HepG2 (cell line): ENCODE results near the gene C10orf143. TPM values are rescaled to one million over a fixed set of nuclear protein-coding genes. Genes with fewer than 3 reads are reported as not detected.

ENCODE experiments used
- ATAC-seq: fragments of 200-7000 bp; cut with Tn5 transposase; 3 replicates; pipeline ENCODE4 v1.9.1; 2020; ENCODE audit warnings: mild to moderate bottlenecking, moderate library complexity
- BruUV-seq: library from RNA; stranded (reverse); fragments of 400-500 nt; replicated peaks from 2 replicates; lab custom pipeline; 2021; lab: Mats Ljungman, UMichigan
- CTCF ChIA-PET: fragments of 300-600 bp; formaldehyde crosslinking; extraction: SDS; loops from one replicate; lab custom pipeline; 2021; ENCODE audit warnings: low total read pairs, inconsistent platforms, low intra/inter-chr PET ratio; lab: Yijun Ruan, JAX
- POLR2A ChIA-PET: fragments of 350-600 bp; sonication (Branson Sonifier 250); formaldehyde crosslinking; loops from one replicate; lab custom pipeline; 2020; ENCODE audit warnings: antibody characterized with exemption, inconsistent platforms; lab: Yijun Ruan, JAX
- DNase-seq: peaks from one replicate; pipeline ENCODE4 v3.0.0-alpha.2; 2015; ENCODE audit warnings: low spot score
- FAIRE-seq: peaks from 3 replicates; lab custom pipeline; 2011; peaks lifted over from hg19 to GRCh38; lab: Jason Lieb, UNC
- H2AFZ ChIP-seq: one replicate; pipeline ENCODE4 v1.6.1; 2011; ENCODE audit warnings: low read length, inconsistent platforms
- H3K27ac ChIP-seq: fragments of 300-600 bp; 3 replicates; pipeline ENCODE4 v1.8.0; 2011; ENCODE audit warnings: mixed run types, mild to moderate bottlenecking, mixed read lengths, low read length, inconsistent platforms; ENCODE audit not compliant: insufficient read depth; ENCODE audit errors: extremely low read length
- H3K27me3 ChIP-seq, 2 experiments: fragments of 200-600 bp in 1 of 2; 2 replicates in 1 of 2; 3 replicates in 1 of 2; pipeline versions ENCODE4 v1.6.0 to v1.8.0; 2011; ENCODE audit warnings: low read length in 2 of 2, mild to moderate bottlenecking in 2 of 2, moderate library complexity in 2 of 2, inconsistent platforms in 1 of 2; ENCODE audit not compliant: insufficient read depth in 2 of 2, control insufficient read depth in 1 of 2
- H3K36me3 ChIP-seq, 2 experiments: fragments of 200-600 bp in 1 of 2; replicated peaks in 1 of 2; 2 replicates in 1 of 2; 3 replicates in 1 of 2; pipeline versions ENCODE4 v1.5.1 to v1.8.0; 2011; ENCODE audit warnings: low read length in 2 of 2, inconsistent platforms in 1 of 2; ENCODE audit not compliant: insufficient read depth in 2 of 2, control insufficient read depth in 1 of 2
- H3K4me1 ChIP-seq: 2 replicates; pipeline ENCODE4 v1.5.1; 2012; ENCODE audit warnings: low read length, inconsistent platforms; ENCODE audit not compliant: insufficient read depth
- H3K4me2 ChIP-seq: 2 replicates; pipeline ENCODE4 v1.6.0; 2011; ENCODE audit warnings: low read depth, low read length, inconsistent platforms
- H3K4me3 ChIP-seq, 3 experiments: fragments of 200-600 bp in 1 of 3; sonication (generic), shearing (Covaris generic) in 1 of 3; replicated peaks in 1 of 3; 2 replicates each; pipeline ENCODE4 v1.5.1; 2011 to 2016; ENCODE audit warnings: low read length in 3 of 3, inconsistent platforms in 2 of 3, low read depth in 2 of 3, mild to moderate bottlenecking in 2 of 3, control low read depth in 1 of 3, mixed read lengths in 1 of 3; ENCODE audit not compliant: insufficient read depth in 1 of 3
- H3K79me2 ChIP-seq: one replicate; pipeline ENCODE4 v1.6.1; 2011; ENCODE audit warnings: low read length, inconsistent platforms; ENCODE audit not compliant: insufficient read depth
- H3K9ac ChIP-seq: 2 replicates; pipeline ENCODE4 v1.6.0; 2011; ENCODE audit warnings: mild to moderate bottlenecking, low read depth, low read length, inconsistent platforms; ENCODE audit not compliant: insufficient read depth
- H3K9me3 ChIP-seq: 2 replicates; pipeline ENCODE4 v1.5.1; 2012; ENCODE audit warnings: mild to moderate bottlenecking, low read length
- H4K20me1 ChIP-seq: 2 replicates; pipeline ENCODE4 v1.6.0; 2011; ENCODE audit warnings: inconsistent platforms, mild to moderate bottlenecking, low read length, moderate library complexity; ENCODE audit not compliant: insufficient read depth
- CREB3 ChIP-seq: sonication (generic); formaldehyde crosslinking; IDR thresholded peaks from 2 replicates; pipeline ENCODE4 v1.5.0; 2020; ENCODE audit warnings: missing genetic modification reagents
- DNMT3B ChIP-seq: conservative IDR thresholded peaks from 2 replicates; pipeline ENCODE4 v1.6.1; 2016; ENCODE audit warnings: missing biosample characterization, control low read depth
- FOXO1 ChIP-seq: sonication (generic); formaldehyde crosslinking; IDR thresholded peaks from 2 replicates; pipeline ENCODE4 v1.4.0; 2020; ENCODE audit warnings: missing genetic modification reagents
- MED1 ChIP-seq: sonication (generic); formaldehyde crosslinking; IDR thresholded peaks from 2 replicates; pipeline ENCODE4 v1.4.0; 2020; ENCODE audit warnings: missing genetic modification reagents
- MXD4 ChIP-seq: IDR thresholded peaks from 2 replicates; pipeline ENCODE4 v1.6.1; 2016; ENCODE audit warnings: mild to moderate bottlenecking, missing biosample characterization, missing genetic modification reagents
- RFXANK ChIP-seq: IDR thresholded peaks from 2 replicates; pipeline ENCODE4 v1.6.1; 2016
- SIX4 ChIP-seq: sonication (generic); formaldehyde crosslinking; IDR thresholded peaks from 2 replicates; pipeline ENCODE4 v1.4.0; 2020; ENCODE audit warnings: missing genetic modification reagents
- TBP ChIP-seq: sonication (generic); formaldehyde crosslinking; IDR thresholded peaks from 2 replicates; pipeline ENCODE4 v1.5.0; 2020; ENCODE audit warnings: missing genetic modification reagents
- TFDP2 ChIP-seq: sonication (generic); formaldehyde crosslinking; IDR thresholded peaks from 2 replicates; pipeline ENCODE4 v1.4.0; 2020; ENCODE audit warnings: missing genetic modification reagents
- TIGD3 ChIP-seq: sonication (generic); formaldehyde crosslinking; IDR thresholded peaks from 2 replicates; pipeline ENCODE4 v1.5.1; 2020; ENCODE audit warnings: mild to moderate bottlenecking, missing genetic modification reagents, borderline replicate concordance
- U2AF2 ChIP-seq: fragments of 200-400 bp; formaldehyde crosslinking; IDR thresholded peaks from 2 replicates; pipeline ENCODE4 v1.6.1; 2017; ENCODE audit warnings: low read depth, mild to moderate bottlenecking, low read length
- ZBTB37 ChIP-seq: sonication (generic); formaldehyde crosslinking; IDR thresholded peaks from 2 replicates; pipeline ENCODE4 v1.4.0; 2020; ENCODE audit warnings: mild to moderate bottlenecking, missing genetic modification reagents
- ZNF335 ChIP-seq: sonication (generic); formaldehyde crosslinking; IDR thresholded peaks from 2 replicates; pipeline ENCODE4 v1.4.0; 2020; ENCODE audit warnings: missing genetic modification reagents
- ZNF557 ChIP-seq: sonication (generic); formaldehyde crosslinking; IDR thresholded peaks from 2 replicates; pipeline ENCODE4 v1.4.0; 2020; ENCODE audit warnings: missing genetic modification reagents
- ZNF776 ChIP-seq: sonication (generic); formaldehyde crosslinking; IDR thresholded peaks from 2 replicates; pipeline ENCODE4 v1.4.0; 2020; ENCODE audit warnings: mild to moderate bottlenecking, missing genetic modification reagents
- WGBS: methylation state at CpG from one replicate; pipeline ENCODE4 v1.1.6; 2017; ENCODE audit warnings: low lambda C conversion rate; 5-methylcytosine and 5-hydroxymethylcytosine counted together
- in situ Hi-C: cut with HindIII; loops from 2 replicates; pipeline ENCODE4 v1.10.0; 2017; ENCODE audit warnings: low pct_unique_long_range_greater_than_20kb; ENCODE audit not compliant: extremely low pct_ligation_motif_present
- intact Hi-C: fragments of 100-400 bp; cut with micrococcal nuclease; formaldehyde crosslinking; loops from one replicate; pipeline ENCODE4 v1.10.0; 2022; ENCODE audit not compliant: unreplicated experiment
- polyA plus RNA-seq, 8 experiments: library from polyadenylated mRNA; depleted of rRNA in 3 of 8; stranded (reverse) in 7 of 8; unstranded in 1 of 8; fragments of >200 nt; fragmentation: Illumina TruSeq in 4 of 8; extraction: Trizol in 4 of 8; gene quantifications; 2 replicates each; pipeline versions ENCODE4 v1.2.1 to v1.2.3, GENCODE V29; 2011 to 2016; ENCODE audit warnings: low read depth in 4 of 8, missing spikeins in 1 of 8, mixed read lengths in 1 of 8; ENCODE audit not compliant: insufficient read depth in 1 of 8
- total RNA-seq, 5 experiments: library from RNA; depleted of rRNA; stranded (reverse); fragments of >200 nt; fragmentation: Illumina TruSeq; extraction: Trizol; gene quantifications; 2 replicates each; pipeline ENCODE4 v1.2.3, GENCODE V29; 2016; ENCODE audit warnings: low read depth in 1 of 5

C10orf143 gene
- total and polyA plus RNA-seq, 2 of the 13 experiments (the other 11 are each of a cell fraction or from before 2014, with no cell fraction given) = 0.21 to 0.91 TPM

- TF ChIP-seq ZBTB37 (CRISPR knock-in tag) = no peak
- no peak for TF ChIP-seq CREB3 (CRISPR knock-in tag)
Measured at GRCh38 chr10:130017631-130018022, 93.0 kb downstream of the C10orf143 start (continued).

GRCh38 chr10:130016993-130017630 lies 93.5 kb downstream of the C10orf143 start:
- no peak overlapping the region for H2AFZ ChIP-seq
- no peak overlapping the region for H3K4me2 ChIP-seq
- ChIA-PET POLR2A (no interaction called here), CTCF (no interaction called here)
- DNase-seq = no peak
- H4K20me1 ChIP-seq = no peaks in the 10 kb centered on the region
- ATAC-seq = no peak
- H3K27ac ChIP-seq = no peak overlapping the region
- no TSS peak for BruUV-seq
- H3K9me3 ChIP-seq = no peaks in the 10 kb centered on the region
- in situ Hi-C loops (no loop called here), intact Hi-C loops (no loop called here)
- no peak for FAIRE-seq
- H3K36me3 ChIP-seq = no peaks in the 10 kb centered on the region
- no peaks in the 10 kb centered on the region for H3K4me1 ChIP-seq
- H3K4me3 ChIP-seq = no peak overlapping the region
- peaks cover 13 to 76% of the 10 kb centered on the region in 2 experiments for H3K27me3 ChIP-seq
- H3K79me2 ChIP-seq = no peaks in the 10 kb centered on the region
- H3K9ac ChIP-seq = no peak overlapping the region
- WGBS = 40% methylated on average over 18 of the region's 19 CpGs
- TF ChIP-seq ZNF776 (no peak), ZNF557 (CRISPR knock-in tag) (no peak), TBP (CRISPR knock-in tag) (no peak), ZNF335 (CRISPR knock-in tag) (no peak), DNMT3B (CRISPR knock-in tag) (no peak), U2AF2 (no peak), MXD4 (CRISPR knock-in tag) (no peak), TFDP2 (no peak), SIX4 (no peak), TIGD3 (CRISPR knock-in tag) (no peak), MED1 (no peak), FOXO1 (CRISPR knock-in tag) (no peak), RFXANK (no peak)
